CD4-positive, alpha-beta memory T cell (primary cell): ENCODE measurements around the gene FSIP1. TPM values are rescaled to one million over a fixed set of nuclear protein-coding genes. Genes with fewer than 3 reads are reported as not detected.

Source experiments
- CTCF ChIA-PET: fragments of 350-600 bp; sonication (Branson Sonifier 250); formaldehyde crosslinking; loops from one replicate; lab custom pipeline; 2021; ENCODE audit warnings: inconsistent platforms; ENCODE audit not compliant: partially characterized antibody; lab: Charles Lee
- POLR2A ChIA-PET: fragments of 350-600 bp; sonication (Branson Sonifier 250); formaldehyde crosslinking; loops from one replicate; lab custom pipeline; 2021; ENCODE audit not compliant: partially characterized antibody; lab: Charles Lee
- DNase-seq, 5 donors: peaks; one replicate each; pipeline versions ENCODE4 v3.0.0 to v3.0.0-alpha.2; 2020 to 2022; ENCODE audit warnings: mixed read lengths in 1 of 5
- H3K27ac ChIP-seq: one replicate; pipeline ENCODE4 v1.7.0; 2013; ENCODE audit warnings: low read depth, low read length
- H3K27me3 ChIP-seq: 2 replicates; pipeline ENCODE4 v1.7.0; 2013; ENCODE audit warnings: mild to moderate bottlenecking, low read length, moderate library complexity; ENCODE audit not compliant: insufficient read depth
- H3K36me3 ChIP-seq: 2 replicates; pipeline ENCODE4 v1.7.0; 2013; ENCODE audit warnings: mild to moderate bottlenecking, low read length, moderate library complexity; ENCODE audit not compliant: insufficient read depth
- H3K4me1 ChIP-seq: 2 replicates; pipeline ENCODE4 v1.7.0; 2013; ENCODE audit warnings: mild to moderate bottlenecking, low read length, moderate library complexity; ENCODE audit not compliant: insufficient read depth
- H3K4me3 ChIP-seq, 2 donors: one replicate each; pipeline ENCODE4 v1.7.0; 2013; ENCODE audit warnings: low read length in 2 of 2, mild to moderate bottlenecking in 1 of 2
- H3K9me3 ChIP-seq, 2 donors: one replicate each; pipeline ENCODE4 v1.7.0; 2013; ENCODE audit warnings: low read length in 2 of 2, control low read depth in 1 of 2; ENCODE audit not compliant: control insufficient read depth in 1 of 2
- H3K27ac Mint-ChIP-seq, 7 donors: one replicate each; pipeline ENCODE4 v1.8.0; 2020 to 2021; ENCODE audit warnings: mixed read lengths in 7 of 7, mild to moderate bottlenecking in 6 of 7, inconsistent platforms in 3 of 7, moderate library complexity in 3 of 7
- H3K27me3 Mint-ChIP-seq, 2 donors: one replicate each; pipeline ENCODE4 v1.8.0; 2020 to 2021; ENCODE audit warnings: mixed read lengths in 2 of 2
- H3K36me3 Mint-ChIP-seq, 2 donors: one replicate each; pipeline ENCODE4 v1.8.0; 2020 to 2021; ENCODE audit warnings: mixed read lengths in 2 of 2, inconsistent platforms in 1 of 2, mild to moderate bottlenecking in 1 of 2
- H3K4me1 Mint-ChIP-seq, 4 donors: one replicate each; pipeline ENCODE4 v1.8.0; 2020 to 2021; ENCODE audit warnings: mixed read lengths in 4 of 4, mild to moderate bottlenecking in 1 of 4
- H3K4me3 Mint-ChIP-seq, 8 donors: one replicate each; pipeline ENCODE4 v1.8.0; 2020 to 2021; ENCODE audit warnings: mixed read lengths in 8 of 8, mild to moderate bottlenecking in 7 of 8, moderate library complexity in 6 of 8, inconsistent platforms in 3 of 8
- H3K9me3 Mint-ChIP-seq, 8 donors: one replicate each; pipeline ENCODE4 v1.8.0; 2020 to 2021; ENCODE audit warnings: mixed read lengths in 8 of 8, mild to moderate bottlenecking in 5 of 8, inconsistent platforms in 3 of 8, moderate library complexity in 1 of 8
- intact Hi-C: fragments of 100-400 bp; cut with micrococcal nuclease; formaldehyde crosslinking; loops from one replicate; pipeline ENCODE4 v1.15.1; 2023
- polyA plus RNA-seq, 2 donors: library from polyadenylated mRNA; unstranded; fragments of 300-500 nt; fragmentation: Illumina TruSeq; gene quantifications; one replicate each; pipeline ENCODE4 v1.2.3, GENCODE V29; 2021
- total RNA-seq, 2 experiments: library from RNA; stranded (reverse); gene quantifications; one replicate each; pipeline ENCODE4 v1.2.3, GENCODE V29; 2021

Gene FSIP1
- total and polyA plus RNA-seq, 4 experiments from 2014 or later: 0.47 to 1.6 (median 1.1) TPM

DNA sequence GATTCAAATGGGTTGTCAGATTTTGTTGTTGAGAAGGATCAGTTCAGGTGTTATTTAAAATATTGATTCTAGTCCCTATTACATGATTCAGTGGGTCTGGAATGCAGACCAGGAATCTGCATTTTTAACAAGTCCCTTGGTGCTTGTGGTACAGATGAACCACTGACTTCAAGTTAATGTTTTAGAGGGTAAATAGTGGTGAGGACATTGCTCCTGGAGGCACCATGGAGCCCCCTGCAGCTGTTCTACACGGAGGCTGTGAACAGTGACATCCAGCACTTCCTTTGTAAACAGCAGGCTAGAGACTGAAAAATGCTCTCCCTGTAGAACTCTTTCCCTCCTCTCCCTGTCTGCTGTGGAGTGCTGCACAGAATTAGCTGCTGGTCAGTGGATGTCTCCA lies 4.8 kb upstream of the FSIP1 start:
- no peak overlapping the region for H3K4me3 ChIP-seq
- Mint-ChIP-seq H3K4me3 (no peak overlapping the region), H3K9me3 (no peaks in the 10 kb centered on the region), H3K27ac (peak overlapping the region in 3 of 7 donors; percentile 29 to 46 (median 45)), H3K27me3 (no peaks in the 10 kb centered on the region), H3K36me3 (peaks cover 0 to 21% of the 10 kb centered on the region in 2 donors), H3K4me1 (peaks cover 22 to 43% (median 32%) of the 10 kb centered on the region in 4 donors)
- no peak overlapping the region for H3K27ac ChIP-seq
- intact Hi-C loops: loop anchor here (5.0 to 10.0 kb wide), 2 partner anchors 430 to 1333 kb away; partner anchors contain the start of gene FAM98B
- H3K27me3 ChIP-seq: no peaks in the 10 kb centered on the region
- POLR2A ChIA-PET: interaction anchor here (1.3 kb wide), 1 partner anchor 150 kb away, joined by 4 read pairs; no protein-coding TSS in a partner anchor
- H3K36me3 ChIP-seq: no peaks in the 10 kb centered on the region
- peaks cover 30% of the 10 kb centered on the region for H3K4me1 ChIP-seq
- CTCF ChIA-PET: interaction anchor here (0.7 to 3.6 kb wide), 8 partner anchors 10 to 551 kb away, joined by 3 to 22 read pairs (median 4); no protein-coding TSS in a partner anchor
- DNase-seq: no peak
- H3K9me3 ChIP-seq: no peaks in the 10 kb centered on the region

DNA sequence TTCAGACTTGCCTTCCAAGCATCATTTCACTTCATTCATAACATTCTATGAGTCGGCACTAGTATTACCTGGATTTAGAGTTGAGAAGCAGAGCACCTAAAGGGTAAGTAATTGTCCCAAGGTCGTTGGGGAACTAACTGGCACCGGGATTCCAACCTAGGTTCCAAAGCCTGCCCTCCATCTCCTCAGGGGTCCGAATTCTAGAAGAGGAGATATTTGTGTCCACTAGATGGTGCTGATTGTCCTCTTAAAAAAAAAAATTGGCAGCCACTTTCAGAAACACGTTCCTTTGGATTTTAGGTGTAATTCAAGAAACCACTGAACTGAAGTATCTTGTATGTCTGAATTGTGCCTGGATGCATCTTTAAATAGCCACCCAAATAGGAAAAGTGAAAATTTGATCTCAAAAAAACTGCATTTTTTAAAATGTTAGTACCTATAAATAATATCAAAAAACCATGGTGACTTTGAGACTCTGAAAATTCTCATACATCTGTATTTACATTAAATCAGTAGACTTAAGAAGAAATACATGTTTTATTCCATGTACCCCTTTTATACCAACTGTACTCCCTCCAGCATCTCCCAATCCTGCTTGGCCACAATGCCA lies 3.9 kb upstream of the FSIP1 start:
- intact Hi-C loops: loop anchor here (1.0 to 10.0 kb wide), 4 partner anchors 89 to 1332 kb away; partner anchors contain the start of gene FAM98B
- Mint-ChIP-seq H3K4me1 (peaks cover 25 to 52% (median 37%) of the 10 kb centered on the region in 4 donors), H3K27ac (peak overlapping the region in 6 of 7 donors; percentile 19 to 55 (median 34)), H3K27me3 (no peaks in the 10 kb centered on the region), H3K36me3 (peaks cover 0 to 25% of the 10 kb centered on the region in 2 donors), H3K9me3 (no peaks in the 10 kb centered on the region), H3K4me3 (peak overlapping the region in 2 of 8 donors; percentile 9 to 22)
- peak in 4 of 5 donors; percentile 38 to 52 (median 44) for DNase-seq
- Histone ChIP-seq H3K27me3 (no peaks in the 10 kb centered on the region), H3K9me3 (no peaks in the 10 kb centered on the region), H3K36me3 (no peaks in the 10 kb centered on the region), H3K4me3 (no peak overlapping the region), H3K27ac (no peak overlapping the region), H3K4me1 (peaks cover 36% of the 10 kb centered on the region)
- ChIA-PET CTCF (interaction anchor here (0.8 to 3.6 kb wide), 8 partner anchors 87 to 1100 kb away, joined by 3 to 22 read pairs (median 4); no protein-coding TSS in a partner anchor), POLR2A (no interaction called here)

DNA sequence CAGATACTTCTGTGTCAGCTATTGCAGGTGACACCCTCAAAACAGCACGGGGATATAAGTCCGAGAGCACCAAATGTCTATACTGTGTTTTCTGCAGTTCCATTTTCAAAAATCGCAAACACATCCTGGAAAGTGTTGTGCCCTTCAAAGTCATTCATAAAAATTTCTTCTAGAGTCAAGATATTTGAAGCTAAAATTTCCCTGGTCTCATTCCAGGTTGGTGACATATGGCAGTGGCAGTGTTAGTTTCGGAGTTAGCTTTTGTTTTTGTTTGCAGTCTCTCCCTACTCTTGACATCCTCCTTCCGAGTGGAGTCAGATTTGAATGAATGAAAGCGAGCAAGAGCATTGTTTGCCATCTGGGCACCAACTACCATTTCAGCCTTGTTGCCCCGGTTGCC lies 3.2 kb upstream of the FSIP1 start:
- POLR2A ChIA-PET: no interaction called here
- peaks cover 28 to 55% (median 43%) of the 10 kb centered on the region in 4 donors for H3K4me1 Mint-ChIP-seq
- no peak overlapping the region for H3K4me3 ChIP-seq
- H3K27ac Mint-ChIP-seq: peak overlapping the region in 4 of 7 donors; percentile 39 to 77 (median 54)
- peak overlapping the region in 1 of 8 donors; percentile 42 for H3K4me3 Mint-ChIP-seq
- intact Hi-C loops: loop anchor here (1.0 to 10.0 kb wide), 4 partner anchors 89 to 1331 kb away; partner anchors contain the start of gene FAM98B
- H3K27ac ChIP-seq: no peak overlapping the region
- H3K27me3 ChIP-seq: no peaks in the 10 kb centered on the region
- H3K4me1 ChIP-seq: peaks cover 38% of the 10 kb centered on the region
- H3K9me3 Mint-ChIP-seq: no peaks in the 10 kb centered on the region
- H3K36me3 Mint-ChIP-seq: peaks cover 0 to 25% of the 10 kb centered on the region in 2 donors
- no peak for DNase-seq
- no peaks in the 10 kb centered on the region for H3K9me3 ChIP-seq
- CTCF ChIA-PET: interaction anchor here (0.8 to 2.4 kb wide), 8 partner anchors 29 to 1100 kb away, joined by 3 to 20 read pairs (median 3); no protein-coding TSS in a partner anchor
- H3K36me3 ChIP-seq: no peaks in the 10 kb centered on the region
- H3K27me3 Mint-ChIP-seq: no peaks in the 10 kb centered on the region

DNA sequence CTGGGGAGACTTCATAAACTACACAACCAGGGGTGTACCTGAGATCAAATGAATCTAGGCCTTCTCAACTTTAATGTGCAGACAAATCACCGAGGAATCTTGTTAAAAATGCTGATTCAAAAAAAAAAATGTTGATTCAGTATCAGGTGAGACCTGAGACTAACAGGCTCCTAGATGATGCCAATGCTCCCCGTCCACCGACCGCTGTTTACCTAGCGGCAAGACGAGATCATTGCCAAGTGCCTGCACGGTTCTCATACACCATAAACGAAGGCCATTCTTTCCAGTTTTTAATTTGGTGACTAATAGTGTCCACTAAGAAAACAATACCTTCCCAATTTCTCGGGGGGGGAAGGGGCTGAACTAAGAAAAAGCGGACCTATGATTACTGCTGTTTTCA lies 2.5 kb upstream of the FSIP1 start:
- POLR2A ChIA-PET: no interaction called here
- DNase-seq: no peak
- peaks cover 0 to 25% of the 10 kb centered on the region in 2 donors for H3K36me3 Mint-ChIP-seq
- CTCF ChIA-PET: interaction anchor here (0.9 to 2.4 kb wide), 6 partner anchors 28 to 494 kb away, joined by 3 to 20 read pairs (median 4); no protein-coding TSS in a partner anchor
- Histone ChIP-seq H3K4me3 (no peak overlapping the region), H3K36me3 (no peaks in the 10 kb centered on the region), H3K27ac (no peak overlapping the region), H3K4me1 (peaks cover 38% of the 10 kb centered on the region), H3K27me3 (no peaks in the 10 kb centered on the region), H3K9me3 (no peaks in the 10 kb centered on the region)
- H3K27ac Mint-ChIP-seq: peak overlapping the region in 5 of 7 donors; percentile 11 to 78 (median 62)
- H3K4me3 Mint-ChIP-seq: peak overlapping the region in 2 of 8 donors; percentile 51 to 61
- H3K27me3 Mint-ChIP-seq: no peaks in the 10 kb centered on the region
- H3K9me3 Mint-ChIP-seq: no peaks in the 10 kb centered on the region
- peaks cover 28 to 55% (median 43%) of the 10 kb centered on the region in 4 donors for H3K4me1 Mint-ChIP-seq
- intact Hi-C loops: loop anchor here (5.0 to 10.0 kb wide), 2 partner anchors 432 to 1330 kb away; partner anchors contain the start of gene FAM98B

DNA sequence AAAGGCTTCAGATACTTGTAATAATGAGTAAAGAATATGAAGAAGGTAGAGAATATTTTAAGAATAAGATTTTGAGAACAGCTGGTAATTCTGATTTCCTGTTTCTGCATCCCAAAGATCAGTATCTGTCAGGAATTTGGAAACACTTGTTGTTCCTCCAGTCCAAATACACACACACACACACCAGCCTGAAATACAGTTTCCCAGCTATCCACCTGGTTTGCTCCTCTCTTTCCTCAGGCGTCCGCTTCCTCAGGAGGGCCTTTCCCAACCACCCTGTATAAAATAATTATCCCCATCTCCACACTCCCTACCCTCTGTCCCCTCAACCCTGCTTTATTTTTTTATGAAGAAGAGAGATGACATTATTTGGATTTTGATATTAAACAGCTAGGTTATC lies 2.0 kb upstream of the FSIP1 start:
- CTCF ChIA-PET: interaction anchor here (1.5 to 2.4 kb wide), 3 partner anchors 27 to 490 kb away, joined by 6 to 20 read pairs (median 10); no protein-coding TSS in a partner anchor
- no peaks in the 10 kb centered on the region for H3K27me3 Mint-ChIP-seq
- H3K4me1 ChIP-seq: peaks cover 38% of the 10 kb centered on the region
- H3K27me3 ChIP-seq: no peaks in the 10 kb centered on the region
- no peak overlapping the region for H3K4me3 ChIP-seq
- peak overlapping the region in 6 of 8 donors; percentile 4 to 95 (median 36) for H3K4me3 Mint-ChIP-seq
- H3K36me3 Mint-ChIP-seq: peaks cover 0 to 25% of the 10 kb centered on the region in 2 donors
- no peaks in the 10 kb centered on the region for H3K9me3 Mint-ChIP-seq
- no peak for DNase-seq
- no peak overlapping the region for H3K27ac ChIP-seq
- intact Hi-C loops: loop anchor here (5.0 to 10.0 kb wide), 3 partner anchors 148 to 1330 kb away; partner anchors contain the start of genes EIF2AK4 and FAM98B
- no peaks in the 10 kb centered on the region for H3K9me3 ChIP-seq
- no peaks in the 10 kb centered on the region for H3K36me3 ChIP-seq
- POLR2A ChIA-PET: no interaction called here
- H3K27ac Mint-ChIP-seq: peak overlapping the region; percentile 43 to 97 (median 62)
- peaks cover 28 to 55% (median 44%) of the 10 kb centered on the region in 4 donors for H3K4me1 Mint-ChIP-seq

DNA sequence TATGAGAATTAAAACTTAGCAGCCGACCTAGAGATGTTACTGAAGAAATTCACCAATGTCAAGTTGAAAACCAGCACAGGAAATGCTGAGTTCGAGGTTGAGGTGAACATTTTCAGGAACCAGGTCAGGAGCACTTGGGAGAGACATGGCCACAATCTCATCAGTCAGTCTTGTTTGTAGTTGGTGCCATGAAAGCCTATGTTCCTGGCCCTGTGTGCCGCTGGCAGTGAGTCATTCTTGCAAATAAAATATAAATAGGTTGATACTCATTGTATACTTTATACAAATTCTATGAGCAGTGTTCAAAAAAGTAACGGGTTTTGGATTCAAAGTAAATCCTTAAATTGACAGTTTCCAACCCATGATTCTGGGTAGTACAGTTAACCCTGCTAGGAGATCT lies 1.5 kb upstream of the FSIP1 start:
- no peak overlapping the region for H3K4me3 ChIP-seq
- peaks cover 28 to 55% (median 44%) of the 10 kb centered on the region in 4 donors for H3K4me1 Mint-ChIP-seq
- H3K9me3 ChIP-seq: no peaks in the 10 kb centered on the region
- H3K9me3 Mint-ChIP-seq: no peaks in the 10 kb centered on the region
- no peaks in the 10 kb centered on the region for H3K27me3 Mint-ChIP-seq
- H3K36me3 Mint-ChIP-seq: peaks cover 0 to 25% of the 10 kb centered on the region in 2 donors
- peaks cover 38% of the 10 kb centered on the region for H3K4me1 ChIP-seq
- no peaks in the 10 kb centered on the region for H3K27me3 ChIP-seq
- H3K27ac Mint-ChIP-seq: peak overlapping the region; percentile 83 to 97 (median 93)
- H3K4me3 Mint-ChIP-seq: peak overlapping the region; percentile 88 to 98 (median 96)
- DNase-seq: no peak
- ChIA-PET POLR2A (no interaction called here), CTCF (interaction anchor here (1.5 to 2.4 kb wide), 3 partner anchors 9 to 490 kb away, joined by 3 to 20 read pairs (median 6); no protein-coding TSS in a partner anchor)
- H3K36me3 ChIP-seq: no peaks in the 10 kb centered on the region
- peak overlapping the region; percentile 60 for H3K27ac ChIP-seq
- intact Hi-C loops: loop anchor here (5.0 to 10.0 kb wide), 2 partner anchors 148 to 1329 kb away; partner anchors contain the start of genes EIF2AK4 and FAM98B
